IPS-NIHi7 (cell line): Measurements from ENCODE around the gene ANKLE2.

ENCODE experiments used
- DNase-seq: peaks from one replicate; pipeline ENCODE4 v3.0.0; 2012; ENCODE audit warnings: mixed read lengths; ENCODE audit errors: extremely low spot score

ANKLE2 gene

DNA sequence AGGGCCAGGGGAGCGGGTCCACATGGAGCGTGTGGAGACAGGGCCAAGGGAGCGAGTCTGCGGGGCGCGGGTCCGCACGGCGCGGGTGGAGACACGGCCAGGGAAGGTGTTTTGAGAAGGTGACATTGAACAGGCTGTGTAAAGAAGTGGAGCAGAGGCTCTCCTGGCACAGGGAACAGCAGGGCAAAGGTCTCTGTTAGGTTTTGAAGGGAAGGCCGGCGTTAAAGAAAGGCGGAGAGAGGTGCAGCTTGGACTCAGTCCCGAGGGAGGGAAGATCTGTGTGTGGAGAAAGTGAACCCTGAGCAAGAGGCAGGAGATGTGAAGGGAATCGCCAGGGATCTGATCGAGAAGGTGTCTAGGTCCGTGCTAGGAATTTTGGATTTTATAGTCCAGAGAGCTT, 72.4 kb downstream of the ANKLE2 start:
- DNase-seq = no peak

DNA sequence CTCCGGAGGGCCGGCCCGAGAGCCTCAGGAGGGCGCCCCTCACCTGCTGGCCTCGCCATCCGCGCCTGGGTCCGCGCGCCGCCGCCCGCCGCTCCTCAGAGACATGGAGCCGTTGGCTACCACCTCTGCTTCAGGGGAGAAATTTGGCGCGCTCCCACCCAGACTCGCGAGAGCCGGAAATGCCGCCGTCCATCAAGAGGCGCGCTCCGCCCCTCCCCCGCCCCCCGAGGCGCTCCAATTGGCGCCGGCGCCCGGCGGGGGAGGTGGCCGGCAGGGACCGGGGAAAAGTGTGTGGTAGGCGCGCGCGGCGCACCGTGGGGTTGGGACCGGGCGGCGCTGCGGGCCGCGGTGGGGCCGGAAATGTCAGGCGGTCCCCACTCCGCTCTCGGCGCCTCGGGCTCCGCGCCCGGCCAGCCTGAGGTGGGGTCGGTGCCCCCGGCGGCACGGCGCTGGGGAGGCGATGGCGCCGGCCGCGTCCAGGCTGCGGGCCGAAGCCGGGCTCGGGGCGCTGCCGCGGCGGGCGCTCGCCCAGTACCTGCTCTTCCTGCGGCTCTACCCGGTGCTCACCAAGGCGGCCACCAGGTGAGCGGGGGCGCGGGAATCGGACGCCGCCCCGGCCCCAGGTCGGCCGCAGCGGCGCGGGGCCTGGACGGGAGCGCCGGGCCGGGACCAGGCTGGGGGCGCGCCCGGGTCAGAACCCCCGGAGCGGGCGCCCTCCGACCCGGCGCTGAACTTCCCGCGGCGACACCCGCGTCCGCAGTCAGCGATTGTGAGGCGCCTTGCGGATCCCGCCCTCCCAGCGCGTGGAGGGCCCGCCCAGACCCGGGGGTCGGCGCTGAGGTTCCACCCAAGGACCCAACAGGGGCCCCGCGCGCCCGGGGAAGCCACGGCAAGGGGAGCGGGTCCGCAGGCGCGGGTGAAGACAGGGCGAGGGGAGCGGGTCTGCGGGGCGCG, 74.1 kb downstream of the ANKLE2 start, which contains the start of the genes POLE and PXMP2:
TSS of gene POLE (minus strand) at position 132 of the 954 bp plus-strand sequence. CDS start at position 105, 27 bp downstream.
TSS of gene PXMP2 (plus strand) at position 377 of the 954 bp plus-strand sequence. CDS start at position 461, 84 bp downstream.
- DNase-seq = peak; percentile 98

DNA sequence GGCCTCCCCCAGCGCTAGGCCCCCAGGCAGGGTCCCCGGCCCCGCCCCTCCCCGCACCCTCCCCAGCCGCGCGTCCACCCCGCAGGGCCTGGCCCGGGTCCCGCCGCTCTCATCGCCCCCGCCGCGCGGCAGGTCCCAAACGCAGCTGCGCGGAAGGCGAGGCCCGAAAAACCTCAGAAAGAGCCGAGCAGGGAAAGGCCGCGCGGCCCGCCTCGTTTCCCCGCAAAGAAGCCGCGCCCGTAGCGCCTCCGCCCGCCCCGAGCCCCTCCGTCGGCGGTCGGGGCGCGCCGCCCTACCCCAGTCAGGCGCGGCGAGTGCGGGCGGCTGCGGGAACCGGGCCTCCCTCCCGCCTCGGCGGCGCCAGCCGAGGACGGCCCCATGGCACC, 74.8 kb downstream of the ANKLE2 start:
- no peak for DNase-seq

DNA sequence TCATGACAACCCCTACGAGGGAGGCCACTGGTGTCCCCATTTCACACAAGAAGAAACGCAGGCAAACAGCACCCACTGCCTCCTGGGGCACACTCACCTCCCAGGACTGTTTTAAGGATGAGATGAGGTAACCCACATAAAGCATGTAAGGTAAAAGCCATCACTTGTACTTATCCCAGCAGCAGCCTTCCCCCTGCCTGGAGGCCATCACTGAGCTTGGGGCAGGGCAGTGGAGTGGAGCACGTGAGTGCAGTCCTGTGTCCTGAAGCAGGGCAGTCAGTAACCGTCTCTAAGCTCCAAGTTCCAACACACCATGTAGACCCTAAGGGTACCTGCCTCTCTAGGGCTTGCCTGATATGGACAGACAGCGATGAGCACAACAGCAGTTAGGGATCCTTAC, 76.2 kb downstream of the ANKLE2 start:
- no peak for DNase-seq

DNA sequence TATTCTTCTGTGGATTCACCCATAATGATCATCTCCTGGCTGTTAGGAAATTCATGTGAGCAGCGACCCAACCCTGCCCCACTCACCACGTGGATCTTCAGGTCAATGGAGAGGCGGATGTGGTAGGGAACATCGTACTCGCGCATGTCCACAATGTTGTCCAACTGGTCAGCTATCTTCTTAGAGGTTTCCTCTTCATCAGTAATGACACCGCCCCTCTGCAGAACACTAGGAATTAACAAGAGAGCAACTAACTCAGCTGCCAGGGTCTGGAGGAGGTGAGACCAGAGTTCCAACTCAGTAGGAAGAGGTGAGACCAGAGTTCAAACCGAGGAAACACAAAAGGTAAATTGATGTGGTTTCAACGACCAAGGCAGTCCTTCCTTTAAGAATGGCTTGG, 84.1 kb downstream of the ANKLE2 start:
- no peak for DNase-seq

DNA sequence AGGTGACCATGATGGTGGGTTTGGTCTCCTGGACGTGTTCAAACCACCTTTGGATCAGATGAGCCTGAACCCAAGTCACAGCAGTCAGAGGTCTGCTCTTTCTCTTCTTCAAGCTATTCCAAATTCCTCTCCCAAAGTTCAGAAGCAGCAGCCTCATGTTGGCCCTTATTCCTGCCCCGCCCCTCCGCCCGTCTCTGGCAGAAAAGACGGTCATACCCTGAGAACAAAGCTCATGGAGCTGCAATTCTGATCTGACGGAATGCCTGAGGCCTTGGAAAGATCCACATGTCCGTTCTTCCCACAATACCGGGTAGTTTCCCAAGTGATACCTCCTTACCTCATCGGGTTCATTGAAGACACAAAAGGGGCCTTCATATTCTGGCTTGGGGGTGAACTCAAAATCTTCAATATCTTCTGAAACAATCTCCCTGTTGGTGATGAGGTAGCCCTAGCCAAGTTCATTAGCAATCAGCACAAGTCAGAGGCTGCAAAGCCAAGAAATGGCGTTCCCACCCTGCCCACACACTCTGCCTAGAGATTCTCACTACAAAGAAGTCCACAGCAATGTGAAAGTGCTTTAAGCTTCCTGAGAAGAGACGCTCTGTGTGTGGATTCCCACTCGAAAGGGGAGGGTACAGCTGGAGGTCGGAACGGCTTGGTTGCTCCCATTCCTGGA, 85.7 kb downstream of the ANKLE2 start:
- DNase-seq = no peak
